Mesothelial cell of epicardium (in vitro differentiated cells): Measurements from ENCODE around the gene SEMA3F. TPM values are rescaled to one million over a fixed set of nuclear protein-coding genes. Genes with fewer than 3 reads are reported as not detected.

Experiments used
- DNase-seq, 2 experiments: peaks; one replicate each; pipeline ENCODE4 v3.0.0; 2021; ENCODE audit warnings: low spot score in 2 of 2; ENCODE audit not compliant: unreplicated experiment in 2 of 2
- H3K27ac Mint-ChIP-seq: 2 replicates; pipeline ENCODE4 v1.8.0; 2021; ENCODE audit warnings: mixed read lengths
- H3K27me3 Mint-ChIP-seq: 2 replicates; pipeline ENCODE4 v1.8.0; 2021; ENCODE audit warnings: low read depth, mixed read lengths
- H3K36me3 Mint-ChIP-seq: 2 replicates; pipeline ENCODE4 v1.8.0; 2021; ENCODE audit warnings: mixed read lengths
- H3K4me1 Mint-ChIP-seq: 2 replicates; pipeline ENCODE4 v1.8.0; 2021; ENCODE audit warnings: mixed read lengths
- H3K4me3 Mint-ChIP-seq: 2 replicates; pipeline ENCODE4 v1.8.0; 2021; ENCODE audit warnings: mild to moderate bottlenecking, moderate library complexity, mixed read lengths
- H3K9me3 Mint-ChIP-seq: 2 replicates; pipeline ENCODE4 v1.8.0; 2021; ENCODE audit warnings: mixed read lengths
- CTCF ChIP-seq: fragments of 200-600 bp; sonication (generic); IDR thresholded peaks from one replicate; pipeline ENCODE4 v1.5.0; 2021; ENCODE audit warnings: antibody characterized with exemption; ENCODE audit not compliant: unreplicated experiment
- total RNA-seq: library from RNA; stranded (reverse); gene quantifications from 3 replicates; pipeline ENCODE4 v1.2.1, GENCODE V29; 2021

The SEMA3F gene
- total RNA-seq, 1 donor from 2014 or later: 99.1 TPM

GRCh38 chr3:50173685-50174516 is 18.8 kb downstream of the SEMA3F start:
- H3K27me3 Mint-ChIP-seq: peaks cover 5% of the 10 kb centered on the region
- no peak overlapping the region for H3K27ac Mint-ChIP-seq
- H3K9me3 Mint-ChIP-seq: no peaks in the 10 kb centered on the region
- no peak overlapping the region for H3K4me3 Mint-ChIP-seq
- no peak for TF ChIP-seq CTCF
- no peak for DNase-seq
- peaks cover 16% of the 10 kb centered on the region for H3K36me3 Mint-ChIP-seq
- H3K4me1 Mint-ChIP-seq: no peaks in the 10 kb centered on the region

GRCh38 chr3:50174517-50174895 is 19.4 kb downstream of the SEMA3F start:
- H3K36me3 Mint-ChIP-seq: peaks cover 17% of the 10 kb centered on the region
- no peak for DNase-seq
- no peak overlapping the region for H3K27ac Mint-ChIP-seq
- peaks cover under 1% of the 10 kb centered on the region for H3K4me1 Mint-ChIP-seq
- H3K27me3 Mint-ChIP-seq: peaks cover 5% of the 10 kb centered on the region
- H3K9me3 Mint-ChIP-seq: no peaks in the 10 kb centered on the region
- H3K4me3 Mint-ChIP-seq: no peak overlapping the region
- TF ChIP-seq CTCF: no peak

DNA sequence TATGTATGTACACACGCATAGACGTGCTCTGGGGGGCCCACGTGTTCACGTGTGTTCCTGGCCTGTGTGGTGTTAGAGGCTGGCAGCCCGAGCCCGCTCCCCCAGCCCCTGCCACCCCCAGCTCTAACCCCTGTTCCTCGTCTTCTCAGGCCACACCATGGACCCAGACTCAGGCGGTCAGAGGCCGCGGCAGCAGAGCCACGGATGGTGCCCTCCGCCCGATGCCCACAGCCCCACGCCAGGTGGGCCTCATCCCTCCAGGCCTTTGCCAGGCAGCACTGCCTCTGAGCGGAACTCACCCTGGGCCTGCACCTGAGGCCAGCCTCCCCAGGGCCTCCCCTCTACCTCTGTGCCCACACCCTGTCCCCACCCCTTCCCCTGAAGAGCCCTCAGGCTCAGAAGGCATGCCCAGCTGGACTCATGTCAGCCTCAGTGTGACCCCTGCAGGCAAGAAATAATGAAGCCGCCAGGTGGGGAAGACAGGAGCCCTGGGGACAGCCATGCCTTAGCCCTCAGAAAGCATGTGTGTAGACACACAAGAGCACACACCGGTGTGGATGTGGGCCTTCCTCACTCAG is 19.9 kb downstream of the SEMA3F start:
- no peak for DNase-seq
- peaks cover 5% of the 10 kb centered on the region for H3K27me3 Mint-ChIP-seq
- no peak for TF ChIP-seq CTCF
- H3K36me3 Mint-ChIP-seq: peaks cover 22% of the 10 kb centered on the region
- no peak overlapping the region for H3K27ac Mint-ChIP-seq
- H3K4me1 Mint-ChIP-seq: peaks cover 4% of the 10 kb centered on the region
- H3K9me3 Mint-ChIP-seq: no peaks in the 10 kb centered on the region
- no peak overlapping the region for H3K4me3 Mint-ChIP-seq

DNA sequence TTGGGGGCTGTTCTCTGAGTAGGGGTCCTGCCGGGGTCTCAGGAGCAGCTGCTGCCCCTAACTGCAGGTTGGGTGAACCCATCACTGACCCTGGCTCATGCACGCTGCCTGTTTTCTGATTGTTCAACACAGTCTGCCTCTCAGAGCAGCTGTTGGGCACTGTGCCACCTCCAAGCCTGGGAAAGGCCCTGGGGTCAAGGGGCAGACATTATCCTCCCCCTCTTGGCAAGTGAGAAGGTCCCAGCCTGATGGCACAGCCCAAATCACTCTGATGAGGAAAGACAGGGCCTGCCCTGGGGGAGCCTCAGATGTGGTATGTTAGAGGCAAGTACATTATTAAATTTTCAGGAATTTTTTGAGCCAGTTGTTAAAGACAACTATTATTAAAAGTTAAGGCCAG is 22.2 kb downstream of the SEMA3F start:
- Mint-ChIP-seq H3K4me1 (peaks cover 4% of the 10 kb centered on the region), H3K36me3 (peaks cover 31% of the 10 kb centered on the region), H3K4me3 (no peak overlapping the region), H3K27me3 (peaks cover 7% of the 10 kb centered on the region), H3K27ac (no peak overlapping the region), H3K9me3 (no peaks in the 10 kb centered on the region)
- no peak for TF ChIP-seq CTCF
- DNase-seq: no peak

DNA sequence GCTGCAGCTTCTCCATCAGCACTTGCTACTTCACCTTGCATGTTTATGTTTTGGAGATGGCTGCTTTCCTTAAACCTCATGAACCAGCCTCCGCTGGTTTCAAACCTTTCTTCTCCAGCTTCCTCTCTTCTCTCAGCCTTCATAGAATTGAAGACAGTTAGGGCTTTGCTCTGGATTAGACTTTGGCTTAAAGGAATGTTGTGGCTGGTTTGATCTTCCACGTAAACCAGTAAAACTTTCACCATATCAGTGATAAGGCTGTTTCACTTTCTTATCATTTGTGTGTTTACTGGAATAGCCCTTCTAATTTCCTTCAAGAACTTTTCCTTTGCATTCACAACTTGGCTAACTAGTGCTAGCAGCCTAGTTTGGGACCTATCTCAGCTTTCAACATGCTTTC is 24.6 kb downstream of the SEMA3F start:
- H3K27me3 Mint-ChIP-seq: peaks cover 6% of the 10 kb centered on the region
- H3K9me3 Mint-ChIP-seq: no peaks in the 10 kb centered on the region
- peak overlapping the region; percentile 83 for H3K27ac Mint-ChIP-seq
- H3K4me3 Mint-ChIP-seq: no peak overlapping the region
- H3K4me1 Mint-ChIP-seq: peaks cover 4% of the 10 kb centered on the region
- DNase-seq: no peak
- peaks cover 39% of the 10 kb centered on the region for H3K36me3 Mint-ChIP-seq
- no peak for TF ChIP-seq CTCF
